ENCODE data around the gene JPH2.

DNA sequence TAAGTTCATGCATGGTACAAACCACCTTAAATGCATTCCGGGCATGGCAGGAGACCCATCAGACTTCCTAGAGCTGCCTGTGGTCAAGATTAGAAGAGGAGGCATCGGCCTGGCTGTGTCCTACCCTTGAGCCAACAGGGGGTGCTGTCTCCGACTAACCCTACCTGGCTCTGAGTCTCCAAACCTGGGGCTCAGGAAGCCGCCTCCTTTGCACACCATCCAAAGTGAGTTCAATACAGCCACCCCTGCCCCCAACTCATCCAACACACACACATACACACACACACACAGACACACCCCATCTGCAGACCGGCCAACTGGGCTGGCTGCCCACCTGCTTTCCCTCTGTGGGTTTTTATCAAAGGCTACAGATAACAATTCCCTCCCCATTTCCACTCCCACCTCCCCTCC, 77.0 kb downstream of the JPH2 start:
- TF ChIP-seq, protein P1, sequence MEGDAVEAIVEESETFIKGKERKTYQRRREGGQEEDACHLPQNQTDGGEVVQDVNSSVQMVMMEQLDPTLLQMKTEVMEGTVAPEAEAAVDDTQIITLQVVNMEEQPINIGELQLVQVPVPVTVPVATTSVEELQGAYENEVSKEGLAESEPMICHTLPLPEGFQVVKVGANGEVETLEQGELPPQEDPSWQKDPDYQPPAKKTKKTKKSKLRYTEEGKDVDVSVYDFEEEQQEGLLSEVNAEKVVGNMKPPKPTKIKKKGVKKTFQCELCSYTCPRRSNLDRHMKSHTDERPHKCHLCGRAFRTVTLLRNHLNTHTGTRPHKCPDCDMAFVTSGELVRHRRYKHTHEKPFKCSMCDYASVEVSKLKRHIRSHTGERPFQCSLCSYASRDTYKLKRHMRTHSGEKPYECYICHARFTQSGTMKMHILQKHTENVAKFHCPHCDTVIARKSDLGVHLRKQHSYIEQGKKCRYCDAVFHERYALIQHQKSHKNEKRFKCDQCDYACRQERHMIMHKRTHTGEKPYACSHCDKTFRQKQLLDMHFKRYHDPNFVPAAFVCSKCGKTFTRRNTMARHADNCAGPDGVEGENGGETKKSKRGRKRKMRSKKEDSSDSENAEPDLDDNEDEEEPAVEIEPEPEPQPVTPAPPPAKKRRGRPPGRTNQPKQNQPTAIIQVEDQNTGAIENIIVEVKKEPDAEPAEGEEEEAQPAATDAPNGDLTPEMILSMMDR (IDR thresholded peaks at IDR 0.05; ENCODE audit: low read depth, low read length) = 0 out of 2 replicates have a peak, but pooled peaks have one; percentile 21
- TF ChIP-seq EZH2phosphoT487 (IDR thresholded peaks at IDR 0.05; ENCODE audit: low read depth) = no peak

Data from OCI-LY3 (cell line).